Upper lobe of right lung (tissue), 1 donor: ENCODE measurements around the gene TSPAN19. TPM values are rescaled to one million over a fixed set of nuclear protein-coding genes. Genes with fewer than 3 reads are reported as not detected.
A peak's percentile ranks its signal among the peaks of the same experiment; 100 is the strongest.

ENCODE experiments used
- ATAC-seq: fragments of 200-7000 bp; cut with Tn5 transposase; one replicate; pipeline ENCODE4 v1.9.1; 2020; ENCODE audit warnings: mild to moderate bottlenecking, moderate library complexity
- DNase-seq: peaks from one replicate; pipeline ENCODE4 v3.0.0-alpha.2; 2020
- H3K27ac ChIP-seq: fragments of 200-600 bp; one replicate; pipeline ENCODE4 v1.8.0; 2022
- H3K27me3 ChIP-seq: fragments of 200-600 bp; one replicate; pipeline ENCODE4 v1.8.0; 2022; ENCODE audit warnings: mild to moderate bottlenecking
- H3K36me3 ChIP-seq: fragments of 200-600 bp; one replicate; pipeline ENCODE4 v1.8.0; 2022
- H3K4me1 ChIP-seq: fragments of 200-600 bp; one replicate; pipeline ENCODE4 v1.8.0; 2022
- H3K4me3 ChIP-seq: fragments of 200-600 bp; one replicate; pipeline ENCODE4 v1.8.0; 2022; ENCODE audit warnings: mild to moderate bottlenecking
- H3K9me3 ChIP-seq: fragments of 200-600 bp; one replicate; pipeline ENCODE4 v1.8.0; 2022
- CTCF ChIP-seq: fragments of 200-600 bp; IDR thresholded peaks from one replicate; pipeline ENCODE4 v1.8.0; 2022; ENCODE audit warnings: antibody characterized with exemption
- intact Hi-C: fragments of 100-400 bp; cut with DNase I; formaldehyde crosslinking; loops from one replicate; pipeline ENCODE4 v1.11.0; 2022
- total RNA-seq: library from RNA; stranded (reverse); fragmentation: NEBNext Ultra II Directional; extraction: Animal tissue kit (Norgen Biotek cat#: 25700); gene quantifications from one replicate; pipeline ENCODE4 v1.2.1, GENCODE V29; 2021
- donor health status: DM: no; HTN: yes; CAD: no; lungs with severe emphysema.

Gene TSPAN19
- total RNA-seq, 1 donor from 2014 or later, result not detected

- Histone ChIP-seq H3K27ac (no peak overlapping the region), H3K9me3 (no peaks in the 10 kb centered on the region), H3K36me3 (no peaks in the 10 kb centered on the region), H3K4me1 (no peaks in the 10 kb centered on the region), H3K27me3 (no peaks in the 10 kb centered on the region), H3K4me3 (no peak overlapping the region)
- ATAC-seq, result no peak
- intact Hi-C loops, result no loop called here
- TF ChIP-seq CTCF, result no peak
- no peak for DNase-seq
Observed at GRCh38 chr12:85060916-85061315, 24.8 kb upstream of the TSPAN19 start.

DNA sequence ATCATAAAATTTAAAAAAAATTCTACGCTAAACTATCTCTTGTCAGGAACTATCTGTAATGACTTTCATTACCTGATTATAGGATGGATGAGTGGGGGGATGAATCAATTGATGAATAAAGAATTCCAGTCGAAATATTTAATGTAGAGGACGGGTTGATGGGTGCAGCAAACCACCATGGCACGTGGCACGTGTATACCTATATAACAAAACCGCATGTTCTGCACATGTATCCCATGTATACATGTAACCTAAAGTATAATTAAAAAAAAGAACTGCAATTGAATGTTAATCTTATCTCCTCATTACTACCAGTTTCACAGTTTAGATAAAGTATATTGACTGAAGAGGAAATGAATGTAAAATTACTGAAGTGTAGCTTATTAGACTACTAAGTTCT lies 23.5 kb upstream of the TSPAN19 start:
- no peak for TF ChIP-seq CTCF
- H3K4me3 ChIP-seq, result no peak overlapping the region
- intact Hi-C loops, result no loop called here
- no peak for ATAC-seq
- H3K36me3 ChIP-seq, result no peaks in the 10 kb centered on the region
- no peaks in the 10 kb centered on the region for H3K27me3 ChIP-seq
- no peak for DNase-seq
- no peaks in the 10 kb centered on the region for H3K9me3 ChIP-seq
- no peak overlapping the region for H3K27ac ChIP-seq
- no peaks in the 10 kb centered on the region for H3K4me1 ChIP-seq

- TF ChIP-seq CTCF, result no peak
- no peaks in the 10 kb centered on the region for H3K27me3 ChIP-seq
- ATAC-seq (no peak), DNase-seq (no peak)
- no peaks in the 10 kb centered on the region for H3K36me3 ChIP-seq
- H3K4me1 ChIP-seq, result no peaks in the 10 kb centered on the region
- no peak overlapping the region for H3K27ac ChIP-seq
- intact Hi-C loops, result no loop called here
- H3K9me3 ChIP-seq, result no peaks in the 10 kb centered on the region
- no peak overlapping the region for H3K4me3 ChIP-seq
Observed at GRCh38 chr12:85058339-85058738, 22.3 kb upstream of the TSPAN19 start.

DNA sequence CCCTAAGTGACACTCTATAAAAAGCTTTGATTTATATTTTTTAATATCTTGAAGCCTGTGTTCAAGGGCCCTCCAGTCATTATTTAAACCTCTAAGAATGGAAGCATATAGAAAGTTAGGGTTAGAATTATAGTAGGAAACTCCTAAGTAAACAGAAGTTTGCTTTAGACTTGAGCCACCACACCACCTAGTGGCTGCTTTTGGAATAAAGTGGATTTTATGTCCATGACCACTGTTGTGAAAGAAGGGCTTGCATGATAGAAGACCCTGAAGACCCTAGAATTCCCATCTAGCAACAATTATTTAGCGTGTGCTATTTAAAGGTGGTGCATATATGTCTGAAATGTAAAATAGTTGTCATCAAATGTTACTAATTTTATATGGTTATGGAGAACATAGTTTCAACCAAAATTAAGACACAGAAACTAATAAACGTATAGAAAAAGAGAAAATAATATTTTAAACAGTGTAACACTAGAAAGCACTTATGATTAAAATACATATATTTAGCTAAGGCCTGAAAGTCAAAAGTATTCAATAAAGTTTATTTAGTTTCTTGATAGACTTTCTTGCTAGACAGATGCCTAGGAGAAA lies 21.4 kb upstream of the TSPAN19 start:
- Histone ChIP-seq H3K27ac (no peak overlapping the region), H3K4me1 (no peaks in the 10 kb centered on the region), H3K4me3 (no peak overlapping the region), H3K9me3 (no peaks in the 10 kb centered on the region), H3K36me3 (no peaks in the 10 kb centered on the region), H3K27me3 (no peaks in the 10 kb centered on the region)
- ATAC-seq (peak; percentile 73), DNase-seq (no peak)
- peak; percentile 74 for TF ChIP-seq CTCF
- intact Hi-C loops, result no loop called here

DNA sequence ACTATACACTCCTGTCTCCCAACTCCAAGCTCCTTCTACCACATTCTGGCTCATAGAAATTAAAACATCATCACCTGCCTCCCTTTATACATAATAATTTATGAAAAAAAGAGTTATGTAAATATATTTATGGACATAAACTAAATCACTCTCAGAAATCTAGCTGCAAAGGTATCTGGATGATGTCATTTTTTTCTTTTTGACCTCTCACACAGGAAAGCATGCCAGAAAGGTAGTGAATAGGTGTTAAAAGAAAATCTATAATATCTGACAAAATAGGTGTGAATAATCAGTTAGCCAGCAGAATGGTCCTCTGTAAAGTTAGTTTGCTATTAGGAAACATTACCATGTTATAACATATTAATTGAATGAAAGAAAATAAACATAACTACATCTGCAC lies 7.8 kb upstream of the TSPAN19 start:
- no peak for DNase-seq
- intact Hi-C loops, result no loop called here
- Histone ChIP-seq H3K27ac (no peak overlapping the region), H3K27me3 (no peaks in the 10 kb centered on the region), H3K4me1 (no peaks in the 10 kb centered on the region), H3K9me3 (no peaks in the 10 kb centered on the region), H3K36me3 (no peaks in the 10 kb centered on the region), H3K4me3 (no peak overlapping the region)
- TF ChIP-seq CTCF, result no peak
- no peak for ATAC-seq

DNA sequence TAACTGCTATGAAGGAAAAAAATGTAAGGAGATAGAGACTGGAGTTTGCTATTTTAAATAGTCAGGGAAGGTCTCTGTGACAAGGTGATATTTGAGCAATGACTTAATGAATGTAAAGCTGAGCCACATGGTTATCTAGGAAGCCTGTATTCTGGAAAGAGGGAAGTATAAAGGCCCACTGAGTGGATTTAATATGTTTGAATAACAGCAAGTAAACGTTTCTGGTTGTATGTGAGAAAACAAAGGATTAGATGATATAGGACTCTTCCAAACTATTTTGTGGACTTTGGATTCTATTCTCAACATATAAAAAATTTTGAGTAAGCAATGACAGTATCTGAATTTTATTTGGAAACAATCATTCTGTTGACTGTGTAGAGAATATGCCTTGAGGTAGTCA lies 5.3 kb upstream of the TSPAN19 start:
- Histone ChIP-seq H3K36me3 (no peaks in the 10 kb centered on the region), H3K9me3 (no peaks in the 10 kb centered on the region), H3K4me1 (no peaks in the 10 kb centered on the region), H3K27me3 (peaks cover 8% of the 10 kb centered on the region), H3K4me3 (no peak overlapping the region), H3K27ac (no peak overlapping the region)
- TF ChIP-seq CTCF, result no peak
- DNase-seq (no peak), ATAC-seq (no peak)
- intact Hi-C loops, result no loop called here
